DOHH2 (cell line): ENCODE data around the gene SLX4.
A peak's percentile ranks its signal among the peaks of the same experiment; 100 is the strongest.

Experiments
- H3F3A ChIP-seq: fragments of 200-600 bp; sonication (generic), shearing (Covaris generic); 2 replicates; pipeline ENCODE4 v1.6.0; 2016; ENCODE audit warnings: antibody characterized with exemption, mild to moderate bottlenecking; ENCODE audit not compliant: control insufficient read depth, insufficient read depth
- H3K27ac ChIP-seq: fragments of 200-600 bp; sonication (generic); 2 replicates; pipeline ENCODE4 v1.5.1; 2014; ENCODE audit warnings: low read depth, mild to moderate bottlenecking, low read length, moderate library complexity
- H3K27me3 ChIP-seq: fragments of 200-600 bp; sonication (generic); 2 replicates; pipeline ENCODE4 v1.6.1; 2014; ENCODE audit warnings: mild to moderate bottlenecking, low read length, mixed read lengths; ENCODE audit not compliant: control insufficient read depth
- H3K36me3 ChIP-seq: fragments of 200-600 bp; sonication (generic); 2 replicates; pipeline ENCODE4 v1.6.1; 2014; ENCODE audit warnings: mild to moderate bottlenecking, low read length, moderate library complexity, mixed read lengths; ENCODE audit not compliant: control insufficient read depth
- H3K4me1 ChIP-seq: fragments of 200-600 bp; sonication (generic); 2 replicates; pipeline ENCODE4 v1.6.1; 2014; ENCODE audit warnings: mild to moderate bottlenecking, low read length, mixed read lengths; ENCODE audit not compliant: control insufficient read depth
- H3K4me2 ChIP-seq: fragments of 200-600 bp; sonication (generic); 2 replicates; pipeline ENCODE4 v1.6.0; 2014; ENCODE audit warnings: mild to moderate bottlenecking, low read length, moderate library complexity
- H3K4me3 ChIP-seq: fragments of 200-600 bp; sonication (generic); 2 replicates; pipeline ENCODE4 v1.5.1; 2014; ENCODE audit warnings: mild to moderate bottlenecking, low read length, mixed read lengths
- H3K79me2 ChIP-seq: fragments of 200-600 bp; sonication (generic); 2 replicates; pipeline ENCODE4 v1.6.1; 2014; ENCODE audit warnings: mild to moderate bottlenecking, low read length, mixed read lengths; ENCODE audit not compliant: control insufficient read depth
- H3K9me2 ChIP-seq: fragments of 200-600 bp; sonication (generic); replicated peaks from 2 replicates; pipeline ENCODE4 v1.6.1; 2014; ENCODE audit warnings: mild to moderate bottlenecking, low read length, mixed read lengths; ENCODE audit not compliant: control insufficient read depth
- H3K9me3 ChIP-seq: fragments of 200-600 bp; sonication (generic); 2 replicates; pipeline ENCODE4 v1.6.1; 2014; ENCODE audit warnings: antibody characterized with exemption, low read length, mixed read lengths; ENCODE audit not compliant: control insufficient read depth, insufficient read depth
- H4K20me1 ChIP-seq: fragments of 200-600 bp; sonication (generic); 2 replicates; pipeline ENCODE4 v1.6.0; 2014; ENCODE audit warnings: low read depth, mild to moderate bottlenecking, antibody characterized with exemption, low read length, moderate library complexity; ENCODE audit not compliant: control insufficient read depth, insufficient read depth
- CTCF ChIP-seq: fragments of 200-600 bp; sonication (generic); IDR thresholded peaks from one replicate; pipeline ENCODE4 v1.5.1; 2014; ENCODE audit warnings: antibody characterized with exemption, mild to moderate bottlenecking, low read depth, low read length; ENCODE audit not compliant: poor library complexity, severe bottlenecking
- EZH2phosphoT487 ChIP-seq: fragments of 200-600 bp; sonication (generic); IDR thresholded peaks from 2 replicates; pipeline ENCODE4 v1.6.1; 2017; ENCODE audit warnings: borderline replicate concordance, mild to moderate bottlenecking, antibody characterized with exemption, low read length, moderate library complexity, mixed read lengths

The SLX4 gene

GRCh38 chr16:3554351-3554928 lies 57.0 kb downstream of the SLX4 start:
- Histone ChIP-seq H3K4me1 (peaks cover 32% of the 10 kb centered on the region), H4K20me1 (no peaks in the 10 kb centered on the region), H3K4me3 (no peak overlapping the region), H3K4me2 (0 out of 2 replicates have a peak overlapping the region, but pooled peaks have one; percentile 46), H3K27me3 (no peaks in the 10 kb centered on the region), H3K9me2 (no peaks in the 10 kb centered on the region; the same call in 1 of the 2 replicates), H3K36me3 (peaks cover 84% of the 10 kb centered on the region), H3K79me2 (no peaks in the 10 kb centered on the region), H3K27ac (peak overlapping the region; percentile 74), H3F3A (peaks cover 11% of the 10 kb centered on the region), H3K9me3 (no peaks in the 10 kb centered on the region)
- TF ChIP-seq EZH2phosphoT487 (no peak), CTCF (no peak)

DNA sequence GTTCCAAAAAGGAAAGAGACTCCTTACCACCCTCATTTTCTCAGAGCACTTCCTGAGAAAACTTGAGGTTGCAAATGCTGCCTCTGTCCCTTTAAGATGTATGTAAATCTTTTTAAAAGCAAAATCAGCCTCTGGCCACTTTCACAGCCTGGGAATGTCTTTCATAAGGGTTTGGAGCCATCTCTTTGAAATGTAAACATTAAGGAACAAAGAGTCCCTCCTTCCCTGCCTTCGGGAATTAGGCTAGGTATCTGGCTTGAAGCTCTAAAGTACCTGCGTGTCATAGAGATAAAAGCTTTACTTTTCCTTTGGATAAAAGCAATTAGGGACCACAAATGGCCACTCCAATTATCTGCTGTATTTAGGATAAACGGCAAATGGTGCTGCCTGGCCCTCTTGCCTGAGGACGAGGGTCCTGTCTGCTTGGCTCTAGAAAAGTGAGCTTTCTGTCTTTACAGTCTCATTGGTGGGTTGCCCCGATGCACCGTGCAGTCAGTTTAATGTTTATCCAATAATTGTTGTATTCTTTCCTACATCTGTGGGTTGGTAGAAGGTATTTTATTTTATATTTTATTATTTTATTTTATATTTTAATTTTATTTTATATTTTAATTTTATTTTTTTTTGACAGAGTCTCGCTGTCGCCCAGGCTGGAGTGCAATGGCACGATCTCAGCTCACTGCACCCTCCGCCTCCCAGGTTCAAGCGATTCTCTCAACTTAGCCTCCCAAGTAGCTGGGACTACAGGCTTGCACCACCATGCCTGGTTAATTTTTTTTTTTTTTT lies 58.1 kb downstream of the SLX4 start:
- peaks cover 32% of the 10 kb centered on the region for H3K4me1 ChIP-seq
- peaks cover 2% of the 10 kb centered on the region; the same call in 1 of the 2 replicates for H3F3A ChIP-seq
- TF ChIP-seq EZH2phosphoT487 (no peak), CTCF (no peak)
- H3K27me3 ChIP-seq = no peaks in the 10 kb centered on the region
- H3K27ac ChIP-seq = no peak overlapping the region
- H4K20me1 ChIP-seq = no peaks in the 10 kb centered on the region
- H3K9me3 ChIP-seq = no peaks in the 10 kb centered on the region
- H3K9me2 ChIP-seq = no peaks in the 10 kb centered on the region; the same call in 1 of the 2 replicates
- peaks cover 89% of the 10 kb centered on the region for H3K36me3 ChIP-seq
- no peak overlapping the region for H3K4me2 ChIP-seq
- H3K4me3 ChIP-seq = no peak overlapping the region
- H3K79me2 ChIP-seq = no peaks in the 10 kb centered on the region

- Histone ChIP-seq H3F3A (no peaks in the 10 kb centered on the region), H3K9me2 (no peaks in the 10 kb centered on the region; the same call in 1 of the 2 replicates), H3K79me2 (no peaks in the 10 kb centered on the region), H3K4me1 (peaks cover 20% of the 10 kb centered on the region), H3K36me3 (peaks cover 83% of the 10 kb centered on the region), H3K4me2 (no peak overlapping the region), H3K9me3 (no peaks in the 10 kb centered on the region), H4K20me1 (no peaks in the 10 kb centered on the region), H3K27ac (no peak overlapping the region), H3K4me3 (no peak overlapping the region), H3K27me3 (no peaks in the 10 kb centered on the region)
- TF ChIP-seq CTCF = no peak
These were observed 60.3 kb downstream of the SLX4 start for GRCh38 chr16:3550851-3551847.
